Measurements from ENCODE around the gene FRMPD4.

- no peak for TF ChIP-seq CTCF (IDR thresholded peaks at IDR 0.05; ENCODE audit: extremely low read depth in 1 of 2, insufficient read depth in 1 of 2, low read depth in 1 of 2, low read length in 2 of 2)
- TF ChIP-seq GATA2 (IDR thresholded peaks at IDR 0.05; ENCODE audit: insufficient read depth, insufficient read length, low read depth, low read length), result no peak
- TF ChIP-seq FOS (IDR thresholded peaks at IDR 0.05; ENCODE audit: borderline replicate concordance, insufficient read depth, low read length), result no peak
- no peak for TF ChIP-seq POLR2AphosphoS5 (IDR thresholded peaks at IDR 0.05; ENCODE audit: insufficient read depth, low read depth, low read length)
These were observed 273.6 kb downstream of the FRMPD4 start for GRCh38 chrX:12411831-12412230.
